Anterior cingulate cortex (tissue), 58 donors: ENCODE data around the gene SLC24A2.
"Not testable (repeated sequence)": the region's sequence is repeated elsewhere in the genome, so short reads cannot be mapped to it uniquely, and the experiment has no call there.

Experiments
- DNase-seq, 58 donors: peaks; one replicate each; lab custom pipeline; 2025; lab: John Stamatoyannopoulos, UW

SLC24A2 gene

GRCh38 chr9:19788614-19789271 is at the start of gene SLC24A2:
Gene SLC24A2, minus strand, starts transcription at chr9:19789037.
- peak in 49 of 58 donors; percentile 9 to 77 (median 58) for DNase-seq

- not testable (repeated sequence) for DNase-seq
These were observed 44.5 kb upstream of the SLC24A2 start for GRCh38 chr9:19833331-19833730.

DNA sequence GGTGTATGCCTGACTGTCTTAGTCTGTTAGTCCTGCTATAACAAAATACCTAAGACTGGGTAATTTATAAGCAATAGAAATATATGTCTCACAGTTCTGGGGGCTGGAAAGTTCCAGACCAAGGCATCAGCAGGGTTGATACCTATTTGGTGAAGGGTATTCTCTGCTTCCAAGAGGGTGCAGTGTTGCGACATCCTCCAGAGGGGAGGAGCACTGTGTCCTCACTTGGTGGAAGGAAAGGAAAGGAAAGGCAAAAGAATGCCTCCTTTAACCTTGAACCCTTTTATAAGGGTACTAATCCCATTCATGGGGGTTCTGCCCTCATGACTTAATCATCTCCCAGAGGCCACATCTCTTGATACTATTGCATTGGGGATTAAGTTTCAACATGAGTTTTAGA is 42.0 kb upstream of the SLC24A2 start:
- DNase-seq, result no peak

GRCh38 chr9:19828576-19829109 is 39.8 kb upstream of the SLC24A2 start:
- peak in 2 of 58 donors; percentile 2 to 5 for DNase-seq

- no peak for DNase-seq
These were observed 27.9 kb upstream of the SLC24A2 start for GRCh38 chr9:19816769-19817168.

DNA sequence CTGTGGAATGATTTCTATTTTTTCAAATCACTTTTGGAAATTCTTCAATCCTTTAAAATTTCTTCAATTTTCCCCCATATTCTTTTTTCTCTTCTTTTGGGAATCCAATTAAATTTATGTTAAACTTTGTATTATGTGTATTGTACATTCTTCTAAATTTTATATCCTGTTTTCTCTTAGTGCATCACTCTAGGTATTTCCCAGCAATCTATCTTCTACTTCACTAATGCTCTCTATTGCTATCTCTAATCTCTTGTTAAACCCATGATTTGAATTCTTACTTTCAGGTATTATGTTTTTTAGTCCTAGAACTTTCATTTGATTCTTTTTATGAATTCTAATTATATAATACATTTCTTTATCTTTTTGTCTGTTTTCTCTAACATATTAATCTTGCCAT is 23.4 kb upstream of the SLC24A2 start:
- no peak for DNase-seq

DNA sequence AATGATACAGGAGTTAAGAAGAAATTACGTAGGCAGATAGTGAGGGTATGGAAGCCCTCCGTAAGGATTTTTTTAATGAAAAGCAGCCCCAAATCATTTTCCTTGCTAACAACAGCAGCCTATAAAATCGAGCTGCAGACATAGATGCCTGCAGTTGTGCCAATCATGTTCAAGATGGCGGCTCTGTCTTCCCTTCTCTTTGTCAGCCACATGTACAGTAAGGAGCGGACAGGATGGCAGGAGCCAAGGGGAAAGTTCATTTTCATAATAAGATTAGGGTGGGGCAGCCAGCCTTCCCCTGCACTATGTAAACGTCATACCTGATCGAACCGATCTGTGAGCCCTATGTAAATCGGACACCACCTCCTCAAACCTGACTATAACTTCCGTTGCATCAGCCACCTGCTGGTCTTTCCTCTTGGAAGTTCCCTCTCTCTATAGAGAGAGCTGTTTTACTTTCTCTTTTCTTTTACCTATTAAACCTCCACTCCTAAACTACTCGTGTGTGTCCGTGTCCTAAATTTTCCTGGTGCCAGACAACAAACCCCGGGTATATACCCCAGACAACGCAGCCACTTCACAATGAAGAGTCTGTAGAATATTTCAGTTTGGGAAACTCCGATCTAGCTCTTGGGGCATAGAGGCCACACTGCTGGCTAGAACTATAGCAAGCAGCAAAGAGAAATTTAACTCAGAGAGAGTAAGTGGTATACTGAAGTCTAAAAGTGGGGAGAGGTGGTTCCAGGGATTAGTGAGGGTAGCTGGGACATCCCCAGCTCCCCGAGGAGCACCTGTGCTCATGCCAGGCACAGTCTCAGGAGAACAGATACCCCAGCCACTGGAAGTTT is 20.8 kb upstream of the SLC24A2 start:
- DNase-seq, result no peak

DNA sequence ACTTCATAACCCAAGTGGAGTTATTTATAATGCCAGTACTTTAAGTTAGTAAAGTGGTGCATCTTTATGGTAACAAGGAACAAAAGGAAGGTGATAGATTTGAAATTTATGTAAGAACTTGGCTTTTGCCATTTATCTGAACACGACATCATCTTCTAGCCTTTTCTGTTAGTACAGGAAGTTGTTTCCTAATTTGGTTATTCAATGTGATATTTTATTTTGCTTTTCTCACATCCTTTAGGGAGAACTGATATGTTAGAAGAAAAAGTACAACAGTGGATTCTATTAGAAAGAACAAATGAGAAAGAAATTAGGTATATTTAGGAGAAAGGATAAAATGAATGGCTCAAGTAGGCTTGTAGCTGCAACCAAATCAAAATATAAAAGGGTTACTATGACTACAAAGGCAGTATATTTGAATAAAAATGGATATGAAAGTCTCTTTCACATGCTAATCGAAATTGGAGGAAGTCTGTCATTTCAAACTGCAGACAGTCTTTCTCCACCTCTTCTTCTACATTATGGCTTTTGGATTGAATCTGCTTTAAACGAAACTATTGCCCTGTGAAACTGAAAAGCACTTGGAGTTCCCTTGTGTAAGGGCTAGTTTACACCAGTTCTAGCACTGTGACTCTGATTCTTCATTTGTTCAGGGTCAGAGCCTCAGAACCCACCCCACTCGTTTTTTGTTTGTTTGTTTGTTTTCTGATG is 18.5 kb upstream of the SLC24A2 start:
- no peak for DNase-seq

DNA sequence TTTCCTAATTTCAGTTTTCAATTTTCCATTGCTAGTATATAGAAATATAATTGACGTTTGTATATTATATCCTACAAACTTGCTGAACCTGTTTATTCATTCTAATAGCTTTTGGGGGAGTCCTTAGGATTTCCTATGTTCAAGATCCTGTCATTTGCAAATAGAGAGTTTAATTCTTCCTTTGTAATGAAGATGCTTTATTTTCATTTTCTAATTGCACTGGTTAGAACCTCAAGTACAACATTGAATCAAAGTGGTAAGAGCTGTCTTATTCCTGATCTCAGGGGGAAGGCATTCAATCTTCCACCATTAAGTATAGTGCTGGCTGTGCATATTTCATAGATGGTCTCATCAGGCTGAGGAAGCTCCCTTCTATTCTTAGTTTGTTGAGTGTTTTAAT is 15.6 kb upstream of the SLC24A2 start:
- no peak for DNase-seq

- no peak for DNase-seq
These were observed 12.0 kb upstream of the SLC24A2 start for GRCh38 chr9:19800884-19801283.

DNA sequence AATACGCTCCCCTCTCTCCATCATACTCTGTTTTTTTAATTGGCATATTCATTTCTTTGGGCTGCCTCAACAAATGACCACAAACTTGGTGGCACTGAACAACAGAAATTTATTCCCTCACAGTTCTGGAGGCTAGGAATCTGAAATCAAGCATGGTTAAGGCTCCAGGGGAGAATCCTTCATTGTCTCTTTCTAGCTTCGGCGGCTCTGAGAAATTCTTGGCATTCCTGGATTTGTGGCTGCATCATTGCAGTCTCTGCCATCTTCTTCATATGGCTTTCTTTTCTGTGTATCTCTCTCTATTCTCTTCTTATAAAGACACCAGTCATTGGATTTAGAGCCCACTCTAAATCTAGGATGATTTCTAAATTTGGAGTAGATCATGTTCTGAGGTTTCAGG is 10.9 kb upstream of the SLC24A2 start:
- DNase-seq, result no peak

DNA sequence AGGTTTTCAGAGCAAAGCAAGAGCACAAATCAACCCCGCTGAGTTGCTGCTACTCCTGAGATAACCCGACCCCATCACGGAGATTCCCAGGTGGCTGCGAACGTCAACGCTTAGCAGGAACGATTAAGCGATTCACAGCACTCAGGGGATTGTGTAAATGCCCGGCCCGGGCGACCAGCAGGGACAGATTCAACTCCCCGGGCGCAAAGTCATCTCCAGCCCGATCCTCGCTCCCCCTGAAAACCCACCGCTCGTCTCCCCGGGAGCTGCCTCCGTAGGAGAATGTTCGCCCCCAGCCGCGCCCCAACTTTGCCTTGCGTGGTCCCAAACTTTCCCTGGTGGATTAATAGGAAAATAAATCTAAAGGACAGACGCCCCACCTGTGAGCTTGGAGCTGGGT is 685 bp downstream of the SLC24A2 start:
- peak in 26 of 58 donors; percentile 6 to 63 (median 28) for DNase-seq

GRCh38 chr9:19787672-19788071 is 1.2 kb downstream of the SLC24A2 start:
- no peak for DNase-seq

GRCh38 chr9:19785230-19785629 is 3.6 kb downstream of the SLC24A2 start:
- DNase-seq, result peak in 16 of 58 donors; percentile 2 to 59 (median 18)

DNA sequence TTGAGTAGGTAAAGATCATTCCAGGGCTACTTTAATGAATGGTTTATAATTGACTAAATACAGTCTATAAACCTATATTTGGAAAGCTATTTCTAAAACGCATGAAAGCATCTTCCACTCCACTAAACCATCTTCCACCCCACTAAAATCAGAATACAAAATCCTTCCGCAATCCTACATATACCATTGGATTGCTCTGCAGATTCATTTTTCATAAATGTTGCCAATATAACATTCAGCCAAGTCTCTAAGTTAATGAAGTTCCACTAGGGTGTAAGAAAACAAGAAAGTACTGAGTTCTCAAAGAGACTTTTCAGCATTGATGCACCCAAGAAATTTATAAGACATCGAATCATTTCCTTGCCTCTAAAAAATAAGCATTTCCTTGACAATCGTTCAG is 4.7 kb downstream of the SLC24A2 start:
- DNase-seq, result no peak

- no peak for DNase-seq
These were observed 5.3 kb downstream of the SLC24A2 start for GRCh38 chr9:19783500-19783899.

DNA sequence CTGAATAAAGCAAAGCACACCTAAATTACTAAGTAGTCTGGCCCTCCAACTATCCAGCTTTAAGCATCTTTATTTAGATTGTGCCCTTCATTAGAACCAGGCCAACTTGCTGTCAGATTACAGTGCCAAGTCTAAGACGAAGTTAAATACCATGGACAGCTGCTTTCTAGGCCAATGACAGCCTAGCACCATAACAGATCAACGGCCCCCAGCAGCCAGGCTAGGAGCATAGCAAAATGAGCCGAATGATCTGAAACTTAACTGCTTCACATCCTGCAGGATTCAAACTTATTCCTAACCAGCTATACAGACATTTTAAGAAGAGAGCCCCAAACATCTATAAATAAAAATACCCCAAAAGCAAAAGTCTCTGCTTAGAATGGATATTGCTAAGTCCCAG is 6.8 kb downstream of the SLC24A2 start:
- peak in 13 of 58 donors; percentile 2 to 47 (median 13) for DNase-seq

DNA sequence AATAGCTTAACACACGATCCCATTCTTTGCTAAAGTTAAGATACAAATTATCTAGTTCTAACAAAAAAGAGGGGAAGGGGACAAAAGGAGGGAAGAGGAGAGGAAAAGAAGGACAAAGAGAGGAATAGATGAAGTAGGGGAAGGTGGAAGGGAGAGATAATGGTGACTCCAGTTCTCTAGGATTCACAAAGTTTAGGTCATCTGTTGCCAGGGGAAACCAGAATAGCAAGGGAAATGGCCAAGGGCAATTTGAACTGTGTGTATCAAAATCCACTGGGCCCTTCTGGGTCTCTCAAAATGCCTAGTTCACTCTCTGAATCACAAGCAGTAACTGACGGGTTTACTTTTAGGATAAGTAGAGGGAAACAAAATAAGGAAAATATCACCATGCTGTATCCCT is 7.6 kb downstream of the SLC24A2 start:
- no peak for DNase-seq

GRCh38 chr9:19771446-19771845 is 17.4 kb downstream of the SLC24A2 start:
- DNase-seq, result no peak

- no peak for DNase-seq
These were observed 17.9 kb downstream of the SLC24A2 start for GRCh38 chr9:19770973-19771372.

DNA sequence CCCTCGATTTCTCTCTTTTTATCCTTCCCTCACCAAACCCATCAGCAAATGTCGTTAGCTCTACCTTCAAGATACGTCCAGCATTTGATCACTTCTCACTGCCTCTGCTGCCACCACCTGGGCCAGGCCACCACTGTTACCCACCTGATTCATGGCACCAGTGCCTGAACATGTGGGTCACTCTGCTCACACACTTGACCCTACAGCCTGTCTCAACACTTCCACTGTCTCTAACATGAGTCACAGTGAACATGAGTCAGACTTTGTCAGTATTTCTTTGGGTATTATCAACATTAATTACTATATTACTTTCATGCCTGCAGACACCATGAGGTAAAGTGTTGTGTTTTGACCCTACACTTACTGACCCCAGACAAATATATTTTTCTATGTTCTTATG is 19.6 kb downstream of the SLC24A2 start:
- peak in 1 of 58 donors; percentile 6 for DNase-seq
